Stimulated activated CD8-positive, alpha-beta memory T cell treated with anti-CD3 and anti-CD28 coated beads, Interleukin-7, amount 100 ng/mL, for 4 hours (primary cell): ENCODE measurements around the gene PTPRO.

Experiments used
- DNase-seq, 2 donors: peaks; one replicate each; pipeline ENCODE4 v3.0.0-alpha.2; 2020; ENCODE audit warnings: low read depth in 2 of 2

The PTPRO gene

GRCh38 chr12:15646581-15646980 lies 324.3 kb downstream of the PTPRO start:
- no peak for DNase-seq
